ENCODE measurements around the gene TMEM198. TPM values are rescaled to one million over a fixed set of nuclear protein-coding genes. Genes with fewer than 3 reads are reported as not detected.

Gene TMEM198
- total and polyA plus RNA-seq, 2 donors (not counting 3 experiments of a cell fraction or from before 2014, with no cell fraction given), result not detected

DNA sequence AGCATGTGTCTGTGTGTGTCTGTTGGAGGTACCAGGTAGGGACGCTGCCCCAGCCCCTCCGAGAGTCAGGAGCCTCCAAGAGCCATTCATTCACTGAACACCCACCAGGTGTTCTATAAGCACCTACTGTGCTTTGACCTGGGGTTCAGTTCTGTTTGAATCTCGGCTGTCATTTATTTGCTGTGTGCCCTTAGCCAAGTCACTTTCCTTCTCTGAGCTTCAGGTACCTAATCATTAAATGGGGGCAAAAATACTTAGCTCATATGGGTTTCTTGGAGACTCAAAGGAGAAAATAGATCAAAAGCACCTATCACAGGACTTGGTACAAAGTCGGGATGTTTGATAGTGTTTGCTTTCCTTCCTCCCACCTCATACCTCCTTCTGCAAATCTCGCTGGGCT lies 16.4 kb upstream of the TMEM198 start:
- BruUV-seq (replicated peaks), result no TSS peak
- peaks cover 58 to 63% of the 10 kb centered on the region in 2 experiments for H3K27me3 ChIP-seq (ENCODE audit: control insufficient read depth in 2 of 2, insufficient read depth in 2 of 2, low read length in 2 of 2)
- no peaks in the 10 kb centered on the region for H3K9me3 ChIP-seq (replicated peaks; ENCODE audit: control insufficient read depth, insufficient read depth, low read length)
- peak; percentile 44 for TF ChIP-seq EZH2 (IDR thresholded peaks at IDR 0.05; ENCODE audit: borderline replicate concordance, low read depth, low read length, severe bottlenecking)
- TF ChIP-seq MYC (IDR thresholded peaks at IDR 0.05; ENCODE audit: low read depth, low read length), result no peak
- TF ChIP-seq, protein P1, sequence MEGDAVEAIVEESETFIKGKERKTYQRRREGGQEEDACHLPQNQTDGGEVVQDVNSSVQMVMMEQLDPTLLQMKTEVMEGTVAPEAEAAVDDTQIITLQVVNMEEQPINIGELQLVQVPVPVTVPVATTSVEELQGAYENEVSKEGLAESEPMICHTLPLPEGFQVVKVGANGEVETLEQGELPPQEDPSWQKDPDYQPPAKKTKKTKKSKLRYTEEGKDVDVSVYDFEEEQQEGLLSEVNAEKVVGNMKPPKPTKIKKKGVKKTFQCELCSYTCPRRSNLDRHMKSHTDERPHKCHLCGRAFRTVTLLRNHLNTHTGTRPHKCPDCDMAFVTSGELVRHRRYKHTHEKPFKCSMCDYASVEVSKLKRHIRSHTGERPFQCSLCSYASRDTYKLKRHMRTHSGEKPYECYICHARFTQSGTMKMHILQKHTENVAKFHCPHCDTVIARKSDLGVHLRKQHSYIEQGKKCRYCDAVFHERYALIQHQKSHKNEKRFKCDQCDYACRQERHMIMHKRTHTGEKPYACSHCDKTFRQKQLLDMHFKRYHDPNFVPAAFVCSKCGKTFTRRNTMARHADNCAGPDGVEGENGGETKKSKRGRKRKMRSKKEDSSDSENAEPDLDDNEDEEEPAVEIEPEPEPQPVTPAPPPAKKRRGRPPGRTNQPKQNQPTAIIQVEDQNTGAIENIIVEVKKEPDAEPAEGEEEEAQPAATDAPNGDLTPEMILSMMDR (IDR thresholded peaks at IDR 0.05; ENCODE audit: extremely low read depth in 1 of 2, insufficient read depth in 1 of 2, low read depth in 1 of 2, low read length in 2 of 2), result no peak
- TF ChIP-seq POLR2A (IDR thresholded peaks at IDR 0.05; ENCODE audit: low read depth, low read length), result no peak
- TF ChIP-seq JUN (IDR thresholded peaks at IDR 0.05; ENCODE audit: borderline replicate concordance, insufficient read depth, insufficient read length, low read depth), result no peak
- TF ChIP-seq, protein P2, sequence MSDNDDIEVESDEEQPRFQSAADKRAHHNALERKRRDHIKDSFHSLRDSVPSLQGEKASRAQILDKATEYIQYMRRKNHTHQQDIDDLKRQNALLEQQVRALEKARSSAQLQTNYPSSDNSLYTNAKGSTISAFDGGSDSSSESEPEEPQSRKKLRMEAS (IDR thresholded peaks at IDR 0.05; ENCODE audit: insufficient read depth, insufficient read length), result no peak
- TF ChIP-seq GATA2 (IDR thresholded peaks at IDR 0.05; ENCODE audit: insufficient read depth, insufficient read length, low read depth, low read length), result no peak
- ChIA-PET POLR2A (no interaction called here), CTCF (interaction anchor here (1.3 to 12.6 kb wide), 9 partner anchors 10 to 498 kb away, joined by 3 to 731 read pairs (median 52); partner anchors contain the start of gene GMPPA)
- H3K27ac ChIP-seq (ENCODE audit: insufficient read depth, low read depth, low read length), result no peak overlapping the region
- H3K36me3 ChIP-seq (ENCODE audit: control insufficient read depth in 2 of 2, extremely low read depth in 1 of 2, insufficient read depth in 2 of 2, low read length in 2 of 2), result no peaks in the 10 kb centered on the region
- no peaks in the 10 kb centered on the region for H4K20me1 ChIP-seq (replicated peaks; ENCODE audit: control insufficient read depth, extremely low read depth, insufficient read depth, low read length)
- no peak overlapping the region for H2AFZ ChIP-seq (ENCODE audit: low read depth, low read length)
- intact Hi-C loops (cut with micrococcal nuclease), result no loop called here
- H3K9me1 ChIP-seq (replicated peaks; ENCODE audit: control insufficient read depth, extremely low read depth, insufficient read depth, low read length), result no peaks in the 10 kb centered on the region
- no peak for FAIRE-seq
- H3K4me2 ChIP-seq (ENCODE audit: insufficient read depth, low read length), result no peak overlapping the region
- H3K9ac ChIP-seq (replicated peaks; ENCODE audit: extremely low read depth, insufficient read depth, low read length), result no peak overlapping the region
- H3K79me2 ChIP-seq (ENCODE audit: control insufficient read depth, insufficient read depth, low read length), result no peaks in the 10 kb centered on the region
- dilution Hi-C loops (cut with MboI; ENCODE audit: extremely low pct_ligation_motif_present, low sequenced_read_pairs), result no loop called here
- H3K4me1 ChIP-seq (ENCODE audit: control insufficient read depth, extremely low read depth, insufficient read depth, low read length), result no peaks in the 10 kb centered on the region
- no peak for DNase-seq (ENCODE audit: low read depth, low spot score)
- H3K4me3 ChIP-seq (replicated peaks in 1 of 3; ENCODE audit: insufficient read depth in 1 of 3, low read depth in 1 of 3, low read length in 3 of 3), result no peak overlapping the region
